Erythroblast (primary cell): Measurements from ENCODE around the gene CFAP73.
"Not testable (repeated sequence)": the region's sequence is repeated elsewhere in the genome, so short reads cannot be mapped to it uniquely, and the experiment has no call there.

Source experiments
- DNase-seq, 2 experiments: peaks; one replicate each; lab custom pipeline; 2025; lab: John Stamatoyannopoulos, UW
- GATA1 ChIP-seq: IDR thresholded peaks from 2 replicates; pipeline ENCODE4 v1.6.1; 2011; ENCODE audit warnings: low read depth, mild to moderate bottlenecking, control low read depth, low read length, moderate library complexity
- POLR2A ChIP-seq: IDR thresholded peaks from 2 replicates; pipeline ENCODE4 v1.6.1; 2011; ENCODE audit warnings: mild to moderate bottlenecking, low read length

The CFAP73 gene

GRCh38 chr12:113191227-113191626 lies 41.7 kb downstream of the CFAP73 start:
- TF ChIP-seq GATA1 (no peak), POLR2A (no peak)
- peak; percentile 84 to 91 for DNase-seq

- no peak for TF ChIP-seq POLR2A
- TF ChIP-seq GATA1, result no peak
- no peak for DNase-seq
Measured at GRCh38 chr12:113194971-113195391, 45.5 kb downstream of the CFAP73 start.

GRCh38 chr12:113195598-113195997 lies 46.1 kb downstream of the CFAP73 start:
- DNase-seq, result no peak
- TF ChIP-seq POLR2A (no peak), GATA1 (no peak)

- TF ChIP-seq GATA1 (no peak), POLR2A (no peak)
- no peak for DNase-seq
Measured at GRCh38 chr12:113196582-113196981, 47.1 kb downstream of the CFAP73 start.

GRCh38 chr12:113196990-113197389 lies 47.5 kb downstream of the CFAP73 start:
- peak; percentile 80 to 83 for DNase-seq
- TF ChIP-seq POLR2A (no peak), GATA1 (no peak)

GRCh38 chr12:113197518-113198077 lies 48.1 kb downstream of the CFAP73 start:
- TF ChIP-seq GATA1, result no peak
- no peak for TF ChIP-seq POLR2A
- DNase-seq, result no peak

- TF ChIP-seq GATA1, result no peak
- TF ChIP-seq POLR2A, result no peak
- no peak for DNase-seq
Measured at GRCh38 chr12:113198296-113198695, 48.8 kb downstream of the CFAP73 start.

GRCh38 chr12:113200021-113200797 lies 50.7 kb downstream of the CFAP73 start:
- DNase-seq, result no peak
- TF ChIP-seq GATA1, result no peak
- no peak for TF ChIP-seq POLR2A

GRCh38 chr12:113201187-113202177 lies 52.0 kb downstream of the CFAP73 start:
- DNase-seq, result no peak
- no peak for TF ChIP-seq GATA1
- no peak for TF ChIP-seq POLR2A

GRCh38 chr12:113202300-113203075 lies 53.0 kb downstream of the CFAP73 start:
- no peak for TF ChIP-seq POLR2A
- TF ChIP-seq GATA1, result no peak
- DNase-seq, result no peak

GRCh38 chr12:113203852-113204760 lies 54.6 kb downstream of the CFAP73 start:
- TF ChIP-seq GATA1 (no peak), POLR2A (no peak)
- DNase-seq, result no peak

GRCh38 chr12:113204804-113205203 lies 55.3 kb downstream of the CFAP73 start:
- no peak for DNase-seq
- TF ChIP-seq POLR2A (no peak), GATA1 (no peak)

GRCh38 chr12:113206802-113207201 lies 57.3 kb downstream of the CFAP73 start:
- not testable (repeated sequence) for DNase-seq
